Pancreas (tissue), 10 donors: ENCODE results near the gene ZNF575. TPM values are rescaled to one million over a fixed set of nuclear protein-coding genes. Genes with fewer than 3 reads are reported as not detected.
"Not testable (repeated sequence)": the region's sequence is repeated elsewhere in the genome, so short reads cannot be mapped to it uniquely, and the experiment has no call there.

Source experiments
- ATAC-seq, 4 donors: fragments of 200-7000 bp; cut with Tn5 transposase; one replicate each; pipeline versions ENCODE4 v1.8.0 to v1.9.1; 2020; ENCODE audit warnings: mild to moderate bottlenecking in 4 of 4, moderate library complexity in 4 of 4
- DNase-seq, 6 donors: peaks; one replicate each; pipeline ENCODE4 v3.0.0-alpha.2; 2020
- FAIRE-seq: peaks from 2 replicates; lab custom pipeline; 2012; peaks lifted over from hg19 to GRCh38; lab: Jason Lieb, UNC
- H3K27ac ChIP-seq, 4 donors: fragments of 200-600 bp; sonication (generic); 1 replicate in 3 of 4; 2 replicates in 1 of 4; pipeline versions ENCODE4 v1.5.0 to v1.8.0; 2020
- H3K27me3 ChIP-seq, 4 donors: fragments of 200-600 bp; one replicate each; pipeline ENCODE4 v1.8.0; 2021
- H3K36me3 ChIP-seq, 3 donors: fragments of 200-600 bp; sonication (generic) in 1 of 3; one replicate each; pipeline versions ENCODE4 v1.5.0 to v1.8.0; 2020 to 2021
- H3K4me1 ChIP-seq, 3 donors: fragments of 200-600 bp; one replicate each; pipeline ENCODE4 v1.8.0; 2021
- H3K4me3 ChIP-seq, 4 donors: fragments of 200-600 bp; sonication (generic) in 2 of 4; one replicate each; pipeline versions ENCODE4 v1.5.0 to v1.8.0; 2020 to 2021
- H3K9me3 ChIP-seq, 4 donors: fragments of 200-600 bp; one replicate each; pipeline ENCODE4 v1.8.0; 2021
- WGBS, 2 donors: extraction: QIAGEN DNeasy Blood & Tissue Kit; methylation state at CpG; one replicate each; pipeline ENCODE4 v1.1.7; 2013; 5-methylcytosine and 5-hydroxymethylcytosine counted together
- intact Hi-C, 3 donors: fragments of 100-400 bp; cut with DNase I; formaldehyde crosslinking; loops; one replicate each; pipeline versions ENCODE4 v1.11.1 to v1.14.2; 2022
- polyA plus RNA-seq, 2 donors: library from polyadenylated mRNA; stranded (reverse); fragments of 200-250 nt; gene quantifications; one replicate each; pipeline ENCODE4 v1.2.3, GENCODE V29; 2013
- total RNA-seq, 6 donors: library from RNA; stranded (reverse); fragmentation: NEBNext Ultra II Directional in 4 of 6; extraction: Animal tissue kit (Norgen Biotek cat#: 25700) in 4 of 6; gene quantifications; one replicate each; pipeline versions ENCODE4 v1.2.1 to v1.2.4, GENCODE V29; 2021 to 2023
- TF ChIP-seq, protein P1 (sequence below), 4 donors: fragments of 200-600 bp; sonication (generic) in 3 of 4; IDR thresholded peaks; one replicate each; pipeline versions ENCODE4 v1.5.0 to v1.8.0; 2021; ENCODE audit warnings: antibody characterized with exemption in 4 of 4
- donor health status: healthy with polysubstance abuse.
- donor health status: DM: no; HTN: no; CAD: no; lungs with moderate emphysema.
- donor health status: DM: no; HTN: no; CAD: no.
- donor health status: control.
- donor health status: control.
- donor health status: Bipolar disorder and iron deficiency.
- donor health status: DM: yes; HTN: yes; CAD: no.
- donor health status: DM: no; HTN: no; CAD: no.
- donor health status: DM: no; HTN: no; CAD: no.
- donor health status: DM: yes; HTN: yes; CAD: no.

ZNF575 gene
- total and polyA plus RNA-seq, 8 donors = 0.79 to 1.3 (median 1.2) TPM

DNA sequence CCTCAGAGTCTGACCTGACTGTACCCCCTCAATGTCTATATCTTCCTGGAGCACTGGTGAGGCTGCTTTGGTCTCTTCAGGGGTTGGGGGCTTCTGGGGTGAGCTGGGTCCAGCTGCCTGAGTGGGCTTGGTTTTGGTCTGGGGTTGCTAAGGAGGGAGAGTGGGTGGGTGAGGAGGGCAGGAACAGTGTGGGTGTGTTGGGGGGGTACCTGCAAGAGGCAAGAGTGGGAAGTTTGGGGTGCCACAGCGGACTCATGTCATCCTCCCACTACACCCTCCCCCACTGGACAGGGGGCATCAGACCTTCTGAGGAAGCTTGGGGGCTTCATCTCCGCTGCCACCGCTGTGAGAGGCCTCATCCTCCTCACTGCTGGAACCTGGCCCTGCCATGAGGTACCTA lies 13.6 kb downstream of the ZNF575 start:
- no peak for FAIRE-seq
- TF ChIP-seq, protein P1, sequence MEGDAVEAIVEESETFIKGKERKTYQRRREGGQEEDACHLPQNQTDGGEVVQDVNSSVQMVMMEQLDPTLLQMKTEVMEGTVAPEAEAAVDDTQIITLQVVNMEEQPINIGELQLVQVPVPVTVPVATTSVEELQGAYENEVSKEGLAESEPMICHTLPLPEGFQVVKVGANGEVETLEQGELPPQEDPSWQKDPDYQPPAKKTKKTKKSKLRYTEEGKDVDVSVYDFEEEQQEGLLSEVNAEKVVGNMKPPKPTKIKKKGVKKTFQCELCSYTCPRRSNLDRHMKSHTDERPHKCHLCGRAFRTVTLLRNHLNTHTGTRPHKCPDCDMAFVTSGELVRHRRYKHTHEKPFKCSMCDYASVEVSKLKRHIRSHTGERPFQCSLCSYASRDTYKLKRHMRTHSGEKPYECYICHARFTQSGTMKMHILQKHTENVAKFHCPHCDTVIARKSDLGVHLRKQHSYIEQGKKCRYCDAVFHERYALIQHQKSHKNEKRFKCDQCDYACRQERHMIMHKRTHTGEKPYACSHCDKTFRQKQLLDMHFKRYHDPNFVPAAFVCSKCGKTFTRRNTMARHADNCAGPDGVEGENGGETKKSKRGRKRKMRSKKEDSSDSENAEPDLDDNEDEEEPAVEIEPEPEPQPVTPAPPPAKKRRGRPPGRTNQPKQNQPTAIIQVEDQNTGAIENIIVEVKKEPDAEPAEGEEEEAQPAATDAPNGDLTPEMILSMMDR (IDR thresholded peaks at IDR 0.05) = no peak
- Histone ChIP-seq H3K9me3 (no peaks in the 10 kb centered on the region), H3K4me3 (no peak overlapping the region), H3K4me1 (no peaks in the 10 kb centered on the region), H3K36me3 (peaks cover 0 to 23% (median 9%) of the 10 kb centered on the region in 3 donors), H3K27me3 (no peaks in the 10 kb centered on the region), H3K27ac (no peak overlapping the region)
- ATAC-seq = no peak
- no peak for DNase-seq
- 98 to 100% methylated on average over 3 of the region's 3 CpGs for WGBS, 2 donors
- intact Hi-C loops = no loop called here

DNA sequence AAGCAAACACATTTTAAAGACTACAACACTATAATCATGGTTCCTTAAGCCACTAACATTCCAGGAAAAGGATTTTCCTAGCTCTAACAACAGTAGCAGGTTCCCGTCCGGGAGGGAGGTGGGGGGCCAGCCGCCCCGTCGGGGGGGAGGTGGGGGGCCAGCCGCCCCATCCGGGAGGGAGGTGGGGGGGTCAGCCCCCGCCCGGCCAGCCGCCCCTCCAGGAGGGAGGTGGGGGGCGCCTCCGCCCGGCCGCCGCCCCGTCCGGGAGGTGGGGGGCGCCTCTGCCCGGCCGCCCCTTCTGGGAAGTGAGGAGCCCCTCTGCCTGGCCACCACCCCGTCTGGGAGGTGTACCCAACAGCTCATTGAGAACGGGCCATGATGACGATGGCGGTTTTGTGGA lies 14.9 kb downstream of the ZNF575 start:
- ATAC-seq, intact Hi-C loops, H3K4me1 ChIP-seq, H3K4me3 ChIP-seq, DNase-seq, H3K27me3 ChIP-seq, H3K9me3 ChIP-seq, FAIRE-seq, H3K27ac ChIP-seq: not testable (repeated sequence)
- H3K36me3 ChIP-seq = peaks cover 0 to 28% (median 14%) of the 10 kb centered on the region in 3 donors
- 88 to 98% methylated on average over 13 to 18 of the region's 24 CpGs for WGBS, 2 donors

DNA sequence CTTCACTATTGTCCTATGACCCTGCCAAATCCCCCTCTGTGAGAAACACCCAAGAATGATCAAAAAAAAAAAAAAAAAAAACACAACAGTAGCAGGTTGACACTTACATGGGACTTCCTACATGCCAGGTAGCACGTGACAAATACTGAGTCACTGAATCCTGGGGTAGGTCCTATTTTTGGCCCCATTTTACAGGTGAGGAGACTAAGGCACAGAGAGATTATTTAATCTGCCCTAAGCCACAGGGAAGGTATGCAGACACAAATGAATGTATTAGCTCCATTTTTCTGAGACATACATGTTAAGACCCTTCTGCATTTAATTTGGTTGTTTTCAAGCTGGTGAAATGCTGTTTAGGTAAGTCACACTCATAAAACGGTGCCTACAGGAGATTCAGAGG lies 15.7 kb downstream of the ZNF575 start:
- Histone ChIP-seq H3K27ac (no peak overlapping the region), H3K36me3 (peaks cover 0 to 25% (median 14%) of the 10 kb centered on the region in 3 donors), H3K4me3 (no peak overlapping the region), H3K27me3 (no peaks in the 10 kb centered on the region), H3K4me1 (no peaks in the 10 kb centered on the region), H3K9me3 (no peaks in the 10 kb centered on the region)
- ATAC-seq = no peak
- no peak for DNase-seq
- TF ChIP-seq, protein P1 (IDR thresholded peaks at IDR 0.05) = no peak
- intact Hi-C loops = no loop called here
- FAIRE-seq = no peak
- 83 to 94% methylated on average over 2 of the region's 2 CpGs for WGBS, 2 donors

DNA sequence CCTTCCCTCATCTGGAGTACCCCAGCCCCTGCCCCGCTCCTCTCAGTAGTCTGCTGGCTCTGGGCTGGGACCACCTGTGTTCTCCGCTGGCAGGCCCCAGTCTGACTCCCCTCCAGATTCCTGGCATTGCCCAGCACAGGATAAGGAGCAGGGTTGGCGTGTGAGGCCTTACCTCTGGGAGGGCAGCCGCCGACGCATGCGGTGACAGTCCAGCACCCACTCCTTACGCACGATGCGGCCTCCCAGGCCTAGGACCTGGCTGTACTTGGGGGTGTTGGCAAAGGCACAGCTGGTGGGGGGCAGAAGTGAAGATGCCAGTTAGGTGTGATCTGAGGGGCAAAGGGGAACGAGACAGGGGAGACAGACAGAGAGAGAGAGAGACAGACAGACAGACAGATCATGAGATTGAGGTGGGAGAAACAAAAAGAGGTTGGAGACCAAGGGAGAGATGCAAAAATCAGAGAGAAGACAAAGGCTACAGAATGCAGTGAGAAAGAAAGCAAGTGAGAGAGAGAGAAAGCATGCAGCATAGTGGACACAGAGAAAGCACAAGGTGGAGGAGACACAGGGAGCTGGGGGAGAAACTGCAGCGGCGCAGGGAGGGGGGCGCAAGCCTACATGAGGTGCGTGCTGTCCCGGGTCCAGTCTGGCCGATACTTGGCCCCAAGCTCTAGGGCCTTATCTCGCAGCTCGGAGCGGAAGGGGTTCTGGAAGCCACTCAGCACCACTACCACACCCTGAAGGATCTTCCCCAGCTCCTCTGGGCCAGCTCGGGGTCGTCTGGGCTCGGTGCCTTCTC lies 18.6 kb downstream of the ZNF575 start:
- no peak for DNase-seq
- ATAC-seq = no peak
- no peak for FAIRE-seq
- no peaks in the 10 kb centered on the region for H3K9me3 ChIP-seq
- no peaks in the 10 kb centered on the region for H3K27me3 ChIP-seq
- no peaks in the 10 kb centered on the region for H3K4me1 ChIP-seq
- 93 to 97% methylated on average over 19 to 23 of the region's 23 CpGs for WGBS, 2 donors
- H3K4me3 ChIP-seq = no peak overlapping the region
- H3K27ac ChIP-seq = no peak overlapping the region
- peaks cover 0 to 18% (median 14%) of the 10 kb centered on the region in 3 donors for H3K36me3 ChIP-seq
- TF ChIP-seq, protein P1 (IDR thresholded peaks at IDR 0.05) = no peak
- intact Hi-C loops = loop anchor here in 2 of 3 donors (5.0 to 10.0 kb wide), 2 partner anchors 93 to 111 kb away; no protein-coding TSS in a partner anchor

DNA sequence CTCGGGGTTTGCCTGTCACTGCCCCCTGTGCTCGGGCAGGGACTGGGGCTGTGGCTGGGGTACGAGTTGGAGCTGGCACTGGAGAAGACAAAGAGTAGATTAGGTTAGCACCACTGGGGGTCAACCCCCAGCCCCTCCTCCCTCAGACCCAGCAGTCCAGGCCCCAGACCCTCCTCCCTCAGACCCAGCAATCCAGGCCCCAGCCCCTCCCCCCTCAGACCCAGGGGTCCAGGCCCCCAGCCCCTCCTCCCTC lies 19.1 kb downstream of the ZNF575 start:
- 88 to 90% methylated on average over 3 of the region's 3 CpGs for WGBS, 2 donors
- Histone ChIP-seq H3K4me3 (no peak overlapping the region), H3K27ac (no peak overlapping the region), H3K9me3 (no peaks in the 10 kb centered on the region), H3K27me3 (no peaks in the 10 kb centered on the region), H3K4me1 (no peaks in the 10 kb centered on the region), H3K36me3 (peaks cover 0 to 18% (median 14%) of the 10 kb centered on the region in 3 donors)
- TF ChIP-seq, protein P1 (IDR thresholded peaks at IDR 0.05) = no peak
- ATAC-seq (no peak), FAIRE-seq (no peak), DNase-seq (no peak)
- intact Hi-C loops = loop anchor here in 2 of 3 donors (5.0 to 10.0 kb wide), 2 partner anchors 93 to 110 kb away; no protein-coding TSS in a partner anchor
